Mucosa of rectum (tissue), 2 donors: ENCODE measurements around the gene SPATA6.
"Not testable (repeated sequence)": the region's sequence is repeated elsewhere in the genome, so short reads cannot be mapped to it uniquely, and the experiment has no call there.

Experiments
- H3K27ac ChIP-seq, 2 donors: one replicate each; pipeline ENCODE4 v1.7.0; 2013; ENCODE audit warnings: inconsistent platforms in 2 of 2, low read depth in 2 of 2, low read length in 2 of 2
- H3K27me3 ChIP-seq, 2 donors: one replicate each; pipeline ENCODE4 v1.7.0; 2013; ENCODE audit warnings: low read length in 2 of 2; ENCODE audit not compliant: control insufficient read depth in 2 of 2, insufficient read depth in 2 of 2
- H3K36me3 ChIP-seq, 2 donors: one replicate each; pipeline ENCODE4 v1.7.0; 2013; ENCODE audit warnings: low read length in 2 of 2; ENCODE audit not compliant: control insufficient read depth in 2 of 2, insufficient read depth in 2 of 2
- H3K4me1 ChIP-seq, 2 donors: one replicate each; pipeline ENCODE4 v1.7.0; 2013; ENCODE audit warnings: low read length in 2 of 2, mild to moderate bottlenecking in 1 of 2; ENCODE audit not compliant: control insufficient read depth in 2 of 2, insufficient read depth in 2 of 2
- H3K4me3 ChIP-seq, 2 donors: one replicate each; pipeline ENCODE4 v1.7.0; 2013; ENCODE audit warnings: low read length in 2 of 2
- H3K9ac ChIP-seq, 2 donors: one replicate each; pipeline ENCODE4 v1.7.0; 2013; ENCODE audit warnings: low read length in 2 of 2, low read depth in 1 of 2, mild to moderate bottlenecking in 1 of 2
- H3K9me3 ChIP-seq, 2 donors: one replicate each; pipeline ENCODE4 v1.7.0; 2013; ENCODE audit warnings: low read length in 2 of 2; ENCODE audit not compliant: control insufficient read depth in 2 of 2
- donor health status: healthy.
- donor health status: Normal muscosa, but diverticular disease.

SPATA6 gene

DNA sequence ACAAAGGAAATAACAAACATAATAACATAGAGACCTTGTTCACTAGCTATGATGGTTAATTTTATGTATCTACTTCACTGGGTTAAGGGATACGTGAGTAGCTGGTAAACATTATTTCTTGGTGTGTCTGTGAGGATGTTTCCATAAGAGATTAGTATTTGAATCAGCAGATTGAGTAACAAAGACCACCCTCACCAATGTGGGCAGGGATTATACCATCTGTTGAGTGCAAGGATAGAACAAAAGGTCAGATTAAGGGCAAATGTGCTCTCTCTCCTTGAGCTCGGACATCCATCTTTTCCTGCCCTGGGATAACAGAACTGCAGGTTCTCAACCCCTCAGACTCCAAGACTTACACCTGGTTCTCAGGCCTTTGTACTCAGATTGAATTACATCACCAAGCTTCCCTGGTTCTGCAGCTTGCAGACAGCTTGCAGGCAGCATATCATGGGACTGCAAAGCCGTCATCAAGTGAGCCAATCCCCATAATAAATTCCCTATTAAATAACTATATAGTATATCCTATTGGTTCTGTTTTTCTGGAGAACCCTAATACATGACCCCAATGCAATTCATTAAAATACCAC is 9.2 kb downstream of the SPATA6 start:
- no peak overlapping the region for H3K4me3 ChIP-seq
- H3K9me3 ChIP-seq = no peaks in the 10 kb centered on the region
- no peak overlapping the region for H3K9ac ChIP-seq
- no peaks in the 10 kb centered on the region for H3K27me3 ChIP-seq
- H3K36me3 ChIP-seq = no peaks in the 10 kb centered on the region
- H3K27ac ChIP-seq = no peak overlapping the region
- no peaks in the 10 kb centered on the region for H3K4me1 ChIP-seq

DNA sequence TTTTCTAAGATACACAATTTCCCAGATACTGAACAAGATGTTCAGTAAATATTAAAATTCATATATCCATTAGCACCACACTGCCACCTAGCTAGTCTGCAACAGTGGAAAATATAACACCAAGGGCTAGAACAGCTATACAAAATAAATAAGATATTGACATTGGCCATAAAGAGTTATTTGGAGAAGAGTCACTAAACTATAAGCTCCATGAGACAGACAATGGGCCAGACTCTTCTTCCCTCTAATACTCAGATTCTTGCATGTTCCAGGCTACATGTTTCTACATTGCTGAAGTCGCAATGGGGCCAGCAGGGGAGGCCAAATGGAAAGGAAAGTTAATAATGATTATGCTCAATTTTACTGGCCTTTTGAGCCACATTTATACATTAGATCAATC is 21.5 kb downstream of the SPATA6 start:
- Histone ChIP-seq H3K4me3 (no peak overlapping the region), H3K9me3 (no peaks in the 10 kb centered on the region), H3K9ac (no peak overlapping the region), H3K27ac (no peak overlapping the region), H3K27me3 (no peaks in the 10 kb centered on the region), H3K36me3 (no peaks in the 10 kb centered on the region), H3K4me1 (no peaks in the 10 kb centered on the region)

GRCh38 chr1:48448932-48449331 is 23.1 kb downstream of the SPATA6 start:
- H3K9ac ChIP-seq = no peak overlapping the region
- no peaks in the 10 kb centered on the region for H3K36me3 ChIP-seq
- no peak overlapping the region for H3K4me3 ChIP-seq
- H3K9me3 ChIP-seq = no peaks in the 10 kb centered on the region
- no peaks in the 10 kb centered on the region for H3K4me1 ChIP-seq
- no peak overlapping the region for H3K27ac ChIP-seq
- H3K27me3 ChIP-seq = no peaks in the 10 kb centered on the region

DNA sequence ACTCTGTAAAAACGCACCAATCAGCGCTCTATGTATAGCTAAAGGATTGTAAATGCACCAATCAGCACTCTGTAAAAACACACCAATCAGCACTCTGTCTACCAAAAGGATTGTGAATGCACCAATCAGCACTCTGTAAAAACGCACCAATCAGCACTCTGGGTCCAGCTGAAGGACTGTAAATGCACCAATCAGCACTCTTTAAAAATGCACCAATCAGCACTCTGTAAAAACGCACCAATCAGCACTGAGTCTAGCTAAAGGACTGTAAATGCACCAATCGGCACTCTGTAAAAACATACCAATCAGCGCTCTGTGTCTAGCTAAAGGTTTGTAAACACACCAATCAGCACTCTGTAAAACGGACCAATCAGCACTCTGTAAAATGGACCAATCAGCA is 27.8 kb downstream of the SPATA6 start:
- H3K27me3 ChIP-seq, H3K36me3 ChIP-seq, H3K4me3 ChIP-seq, H3K4me1 ChIP-seq, H3K9me3 ChIP-seq, H3K27ac ChIP-seq, H3K9ac ChIP-seq: not testable (repeated sequence)

- Histone ChIP-seq H3K4me3 (no peak overlapping the region), H3K27ac (peak overlapping the region in 1 of 2 donors; percentile 21), H3K36me3 (no peaks in the 10 kb centered on the region)
Measured at GRCh38 chr1:48442864-48443619, 29.0 kb downstream of the SPATA6 start.

GRCh38 chr1:48440786-48441185 is 31.2 kb downstream of the SPATA6 start:
- H3K9ac ChIP-seq, H3K27me3 ChIP-seq, H3K9me3 ChIP-seq, H3K4me3 ChIP-seq, H3K4me1 ChIP-seq, H3K36me3 ChIP-seq, H3K27ac ChIP-seq: not testable (repeated sequence)

More at GRCh38 chr1:48442864-48443619, 29.0 kb downstream of the SPATA6 start:
- Histone ChIP-seq H3K9me3 (no peaks in the 10 kb centered on the region), H3K27me3 (no peaks in the 10 kb centered on the region), H3K4me1 (no peaks in the 10 kb centered on the region), H3K9ac (no peak overlapping the region)

DNA sequence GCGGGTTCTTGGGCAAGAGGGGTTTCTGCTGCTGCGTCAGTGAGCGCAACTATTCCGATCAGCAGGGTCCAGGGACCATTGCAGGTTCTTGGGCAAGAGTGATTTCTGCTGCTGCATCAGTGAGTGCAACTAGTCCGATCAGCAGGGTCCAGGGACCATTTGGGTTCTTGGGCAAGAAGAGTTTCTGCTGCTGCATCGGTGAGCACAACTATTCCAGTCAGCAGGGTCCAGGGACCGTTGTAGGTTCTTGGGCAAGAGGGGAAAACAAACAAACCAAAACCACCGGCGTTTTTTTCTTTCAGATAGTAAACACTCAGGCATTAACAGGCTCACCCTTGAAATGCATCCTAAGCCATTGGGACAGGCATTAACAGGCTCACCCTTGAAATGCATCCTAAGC is 32.6 kb downstream of the SPATA6 start:
- Histone ChIP-seq H3K4me1 (no peaks in the 10 kb centered on the region), H3K36me3 (no peaks in the 10 kb centered on the region), H3K27me3 (no peaks in the 10 kb centered on the region), H3K9ac (no peak overlapping the region), H3K9me3 (no peaks in the 10 kb centered on the region), H3K27ac (no peak overlapping the region), H3K4me3 (no peak overlapping the region)

GRCh38 chr1:48437379-48437778 is 34.6 kb downstream of the SPATA6 start:
- not testable (repeated sequence) for H3K9me3 ChIP-seq, H3K36me3 ChIP-seq, H3K4me1 ChIP-seq, H3K4me3 ChIP-seq, H3K27me3 ChIP-seq, H3K27ac ChIP-seq, H3K9ac ChIP-seq

GRCh38 chr1:48435312-48436002 is 36.5 kb downstream of the SPATA6 start:
- not testable (repeated sequence) for H3K9me3 ChIP-seq, H3K4me3 ChIP-seq, H3K9ac ChIP-seq, H3K36me3 ChIP-seq, H3K27me3 ChIP-seq, H3K4me1 ChIP-seq, H3K27ac ChIP-seq

DNA sequence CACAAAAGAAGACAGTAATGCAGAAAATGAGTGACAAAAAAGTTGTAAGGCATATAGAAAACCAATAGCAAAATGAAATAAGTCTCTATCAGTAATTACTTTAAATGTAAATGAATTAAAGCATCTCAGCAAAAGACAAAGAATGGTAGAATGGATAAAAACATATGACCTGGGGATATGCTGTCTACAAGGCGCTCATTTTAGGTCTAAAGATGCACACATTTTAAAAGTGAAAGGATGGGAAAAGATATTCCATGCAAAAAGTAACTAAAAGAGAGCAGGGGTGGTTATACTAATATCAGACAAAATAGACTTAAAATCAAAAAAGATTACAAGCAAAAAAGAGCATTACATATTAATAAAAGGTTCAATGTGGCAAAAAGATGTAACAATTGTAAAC is 41.2 kb downstream of the SPATA6 start:
- Histone ChIP-seq H3K9ac (no peak overlapping the region), H3K27ac (no peak overlapping the region), H3K4me1 (no peaks in the 10 kb centered on the region), H3K36me3 (no peaks in the 10 kb centered on the region), H3K9me3 (no peaks in the 10 kb centered on the region), H3K27me3 (no peaks in the 10 kb centered on the region), H3K4me3 (no peak overlapping the region)
